LNCAP (cell line): ENCODE data around the gene UBE2G2.

Source experiments
- TF ChIP-seq, protein P1 (sequence below): fragments of 450-650 bp; IDR thresholded peaks from 2 replicates; pipeline ENCODE4 v1.5.1; 2017; ENCODE audit warnings: mild to moderate bottlenecking

UBE2G2 gene

DNA sequence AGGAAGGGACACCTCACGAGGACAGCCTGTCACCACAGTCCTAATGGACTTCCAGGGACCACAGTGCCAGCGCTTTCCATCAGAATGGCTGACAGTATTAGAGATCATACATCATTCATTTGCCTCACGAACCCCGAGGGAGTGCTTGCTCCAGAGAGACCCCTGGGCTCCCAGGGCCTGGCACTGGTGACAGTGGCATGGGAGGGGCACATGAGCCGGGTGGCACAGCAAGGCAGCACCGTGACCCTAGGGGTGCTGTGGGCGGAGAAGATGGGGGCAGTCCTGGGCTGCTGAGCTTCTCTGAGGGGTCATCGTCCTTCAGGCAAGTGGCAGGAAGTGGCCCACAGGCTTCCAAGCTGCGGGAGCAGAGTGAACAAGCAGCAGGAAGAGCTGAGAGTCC is 73.9 kb downstream of the UBE2G2 start:
- TF ChIP-seq, protein P1, sequence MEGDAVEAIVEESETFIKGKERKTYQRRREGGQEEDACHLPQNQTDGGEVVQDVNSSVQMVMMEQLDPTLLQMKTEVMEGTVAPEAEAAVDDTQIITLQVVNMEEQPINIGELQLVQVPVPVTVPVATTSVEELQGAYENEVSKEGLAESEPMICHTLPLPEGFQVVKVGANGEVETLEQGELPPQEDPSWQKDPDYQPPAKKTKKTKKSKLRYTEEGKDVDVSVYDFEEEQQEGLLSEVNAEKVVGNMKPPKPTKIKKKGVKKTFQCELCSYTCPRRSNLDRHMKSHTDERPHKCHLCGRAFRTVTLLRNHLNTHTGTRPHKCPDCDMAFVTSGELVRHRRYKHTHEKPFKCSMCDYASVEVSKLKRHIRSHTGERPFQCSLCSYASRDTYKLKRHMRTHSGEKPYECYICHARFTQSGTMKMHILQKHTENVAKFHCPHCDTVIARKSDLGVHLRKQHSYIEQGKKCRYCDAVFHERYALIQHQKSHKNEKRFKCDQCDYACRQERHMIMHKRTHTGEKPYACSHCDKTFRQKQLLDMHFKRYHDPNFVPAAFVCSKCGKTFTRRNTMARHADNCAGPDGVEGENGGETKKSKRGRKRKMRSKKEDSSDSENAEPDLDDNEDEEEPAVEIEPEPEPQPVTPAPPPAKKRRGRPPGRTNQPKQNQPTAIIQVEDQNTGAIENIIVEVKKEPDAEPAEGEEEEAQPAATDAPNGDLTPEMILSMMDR: no peak

DNA sequence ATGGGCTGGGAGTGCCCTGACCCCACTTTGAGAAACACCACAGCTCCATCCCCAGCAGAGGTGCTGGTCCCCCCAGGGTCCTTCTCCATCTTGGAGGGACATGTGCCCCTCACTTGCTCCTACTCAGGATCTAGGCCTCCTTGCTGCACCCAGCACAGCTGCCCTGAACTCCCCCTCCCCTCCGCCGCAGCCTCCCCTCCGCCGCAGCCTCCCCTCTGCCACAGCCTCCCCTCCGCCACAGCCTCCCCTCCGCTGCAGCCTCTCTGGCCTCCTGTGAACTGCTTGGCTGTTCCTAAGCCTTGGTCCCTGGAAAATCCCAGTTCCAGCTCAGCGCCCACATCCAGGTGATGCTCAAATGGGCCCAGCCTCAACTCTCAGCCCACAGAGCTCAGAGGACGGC is 74.3 kb downstream of the UBE2G2 start:
- TF ChIP-seq, protein P1: no peak

DNA sequence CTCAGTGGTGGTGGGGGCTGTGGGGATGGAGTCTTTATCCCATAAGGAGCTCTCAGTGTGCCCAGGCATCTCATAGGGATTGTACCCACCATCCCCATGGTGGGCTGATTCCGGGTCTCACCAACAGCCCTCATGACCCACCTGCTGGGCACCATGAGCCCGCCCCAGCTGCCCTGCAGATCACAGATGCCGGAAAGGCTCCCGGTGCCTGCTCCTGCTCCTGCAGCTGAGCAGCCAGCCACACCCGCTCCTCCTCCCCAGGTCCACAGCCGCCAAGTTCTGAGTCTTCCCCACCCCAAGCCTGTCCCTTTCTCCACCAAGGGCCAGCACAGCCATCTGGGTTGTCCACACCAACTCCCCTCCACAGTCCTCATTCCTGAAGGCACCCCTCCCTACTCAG is 74.8 kb downstream of the UBE2G2 start:
- TF ChIP-seq, protein P1: no peak

DNA sequence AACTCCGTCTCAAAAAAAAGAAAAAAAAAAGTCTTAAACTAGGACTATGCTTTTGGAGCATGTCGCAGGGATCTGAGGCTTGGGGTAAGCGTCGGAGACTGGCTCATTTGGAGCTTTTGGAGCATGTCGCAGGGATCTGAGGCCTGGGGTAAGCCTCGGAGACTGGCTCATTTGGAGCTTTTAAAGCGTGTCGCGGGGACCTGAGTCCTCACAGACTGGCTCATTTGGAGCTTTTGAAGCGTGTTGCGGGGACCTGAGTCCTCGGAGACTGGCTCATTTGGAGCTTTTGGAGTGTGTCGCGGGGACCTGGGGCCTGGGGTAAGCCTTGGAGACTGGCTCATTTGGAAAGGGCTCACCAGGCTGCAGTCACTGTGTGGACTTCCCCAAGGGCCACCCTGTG is 76.7 kb downstream of the UBE2G2 start:
- TF ChIP-seq, protein P1: no peak

DNA sequence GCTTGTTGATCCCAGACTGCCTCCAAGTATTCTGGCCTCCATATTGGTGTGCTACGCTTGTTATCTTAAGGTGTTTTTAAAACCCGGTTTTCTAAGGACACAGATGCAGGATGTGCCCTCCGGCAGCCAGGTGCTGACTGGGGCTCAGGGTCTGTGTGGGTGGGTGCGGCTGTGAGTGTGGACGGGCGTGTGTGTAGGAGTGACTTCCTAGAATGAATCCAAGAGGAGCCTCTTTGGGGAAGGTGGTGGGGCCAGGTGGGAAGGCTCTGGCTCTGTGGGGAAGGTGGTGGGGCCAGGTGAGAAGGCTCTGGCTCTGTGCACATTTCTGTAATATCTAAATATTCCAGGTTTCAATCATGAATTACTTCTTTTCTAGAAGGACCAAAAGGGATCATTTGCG is 77.4 kb downstream of the UBE2G2 start:
- TF ChIP-seq, protein P1: no peak

DNA sequence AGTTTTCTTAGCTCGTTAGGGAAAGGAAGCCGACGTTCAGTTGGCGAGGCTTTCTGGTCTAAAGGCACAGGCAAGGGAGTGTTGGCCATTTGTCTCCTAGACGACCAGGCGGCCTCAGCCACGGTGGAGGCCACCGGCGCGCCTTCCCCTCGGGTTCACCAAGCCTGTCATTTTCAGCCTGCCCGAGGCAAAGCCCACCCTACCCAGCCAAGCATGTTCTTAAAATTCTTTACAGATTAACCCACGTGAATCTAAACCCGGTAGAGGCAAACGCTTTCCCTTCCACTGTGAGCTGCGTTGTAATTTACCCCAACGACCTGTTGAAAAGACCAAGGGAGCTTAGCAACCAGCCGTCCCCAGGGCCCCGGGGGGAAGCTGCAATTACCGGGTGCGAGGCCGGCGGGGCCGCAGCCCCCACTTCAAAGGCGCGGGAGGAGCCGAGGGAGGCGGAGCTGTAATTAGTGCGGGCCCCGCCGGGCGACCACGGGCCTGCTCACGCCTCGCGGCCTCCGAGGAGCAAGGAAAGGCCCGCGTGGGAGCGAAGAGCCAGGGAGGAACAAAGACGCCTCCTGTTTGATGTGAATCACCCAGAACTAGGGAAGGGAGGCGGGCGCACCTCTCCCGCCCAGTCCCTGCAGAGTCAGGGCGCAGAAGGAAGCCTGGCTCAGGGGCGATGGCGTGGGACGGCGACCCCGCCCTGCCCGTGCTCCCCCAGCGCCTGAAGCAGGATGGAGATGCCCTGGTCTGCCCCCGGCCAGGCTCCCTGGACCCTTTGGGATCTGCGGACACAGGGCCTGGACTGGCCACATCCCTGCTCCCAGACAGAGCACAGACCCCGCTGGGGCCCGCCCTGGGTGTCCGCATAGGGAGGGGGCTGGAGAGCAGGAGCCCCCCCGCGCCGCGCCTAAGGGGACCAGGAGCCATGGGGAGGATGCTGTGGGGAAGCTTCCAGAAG is 78.2 kb downstream of the UBE2G2 start:
- TF ChIP-seq, protein P1: no peak

DNA sequence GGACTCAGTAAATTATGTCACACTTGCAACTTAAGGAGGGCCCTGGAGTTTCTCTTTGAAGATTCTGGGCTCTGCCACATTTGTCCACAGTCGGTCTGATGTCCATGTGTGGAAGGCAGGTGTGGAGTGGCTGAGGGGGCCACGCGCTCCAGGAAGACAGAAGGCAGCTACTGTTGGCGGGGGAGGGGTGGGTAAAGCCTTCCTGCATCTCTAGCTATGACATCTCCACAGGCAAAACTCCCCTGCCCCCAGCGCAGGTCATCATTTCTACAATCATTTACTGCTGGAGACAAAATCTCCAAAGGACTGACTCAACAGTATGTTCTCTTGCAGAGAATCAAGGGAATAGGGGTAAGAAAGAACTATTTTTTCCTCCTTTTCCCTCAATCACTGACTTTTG is 78.9 kb downstream of the UBE2G2 start:
- TF ChIP-seq, protein P1: no peak
